HG03095 (cell line): Measurements from ENCODE around the gene DOK6.

Source experiments
- ATAC-seq: cut with Tn5 transposase; IDR thresholded peaks from one replicate; pipeline ENCODE4 v1.9.1; 2021; ENCODE audit warnings: moderate library complexity; ENCODE audit not compliant: unreplicated experiment

DOK6 gene

DNA sequence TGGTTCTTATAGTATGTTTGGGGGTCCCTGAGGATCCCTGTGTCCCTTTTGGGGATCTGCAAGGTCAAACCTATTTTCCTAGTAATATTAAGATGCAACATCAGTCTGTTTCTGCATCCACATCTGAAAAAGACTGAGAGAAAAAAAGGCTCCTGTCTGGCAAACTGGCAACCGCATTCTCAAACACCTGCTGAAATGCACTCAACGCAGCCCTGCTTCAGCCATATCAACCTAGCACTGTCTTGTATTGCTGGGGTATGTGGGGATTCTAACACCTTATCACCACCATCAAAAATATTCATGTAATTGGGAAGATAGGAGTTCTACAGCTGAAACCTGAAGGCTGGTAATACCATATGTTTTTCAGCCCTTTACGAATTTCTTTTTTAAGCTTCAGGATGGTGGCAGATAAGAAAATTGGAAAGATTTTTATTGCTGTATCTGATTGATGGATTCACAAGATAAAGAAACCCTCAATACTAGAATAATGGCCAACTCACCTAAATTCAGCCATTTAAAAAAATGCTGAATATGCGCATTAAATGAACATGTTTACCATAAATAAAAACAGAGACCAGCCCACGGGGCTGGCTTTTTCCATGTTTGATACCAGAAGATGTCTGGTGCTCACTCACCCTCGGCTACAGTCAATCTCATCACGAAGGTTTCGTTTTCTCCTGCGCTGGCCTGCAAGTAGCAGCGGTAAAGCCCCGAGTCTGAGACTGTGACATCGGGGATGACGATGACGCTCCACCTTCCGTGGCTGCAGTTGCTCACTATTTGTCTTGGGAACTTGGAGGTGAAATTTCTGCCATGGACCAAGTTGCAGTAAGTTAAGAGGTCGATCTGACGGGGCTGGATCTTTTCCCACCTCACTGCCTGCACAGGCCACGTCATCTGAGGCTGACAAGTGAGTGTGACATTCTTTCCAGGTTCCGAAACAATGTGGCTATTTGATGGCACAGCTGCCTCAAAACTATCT is 494.7 kb downstream of the DOK6 start:
- peak; percentile 29 for ATAC-seq

DNA sequence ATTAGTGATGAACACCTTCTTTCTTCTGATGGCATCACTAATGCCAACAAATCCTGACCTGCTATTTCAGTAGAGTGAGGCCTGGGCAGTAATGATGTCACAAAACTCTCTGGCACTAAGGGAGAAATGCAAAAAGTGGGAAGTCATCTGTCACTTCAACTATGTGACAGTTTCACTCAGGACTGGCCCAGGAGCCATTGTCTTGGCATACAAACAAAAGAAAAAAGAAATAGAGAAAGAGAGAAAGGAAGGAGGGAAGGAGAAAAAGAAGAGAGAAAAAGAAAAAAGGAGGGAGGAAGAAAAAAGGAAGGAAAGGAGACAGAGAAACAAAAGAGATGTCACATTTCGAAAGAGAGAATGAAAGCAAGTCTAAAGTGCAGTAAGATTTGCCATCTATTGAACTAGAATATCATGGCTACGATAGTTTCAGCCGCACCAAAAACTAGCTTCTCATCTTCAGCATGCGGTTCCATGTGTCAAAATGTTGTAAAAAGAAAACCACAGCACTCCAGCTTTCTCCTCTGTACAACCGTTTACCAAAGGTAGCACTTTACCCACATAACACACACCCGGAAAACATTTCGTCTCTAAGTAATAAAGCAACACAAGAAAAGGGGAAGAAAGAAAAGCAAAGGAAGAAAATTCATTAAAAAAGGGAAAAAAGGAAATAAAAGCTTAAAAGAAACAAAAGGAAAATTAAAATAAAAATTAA is 496.9 kb downstream of the DOK6 start:
- ATAC-seq: peak; percentile 34

DNA sequence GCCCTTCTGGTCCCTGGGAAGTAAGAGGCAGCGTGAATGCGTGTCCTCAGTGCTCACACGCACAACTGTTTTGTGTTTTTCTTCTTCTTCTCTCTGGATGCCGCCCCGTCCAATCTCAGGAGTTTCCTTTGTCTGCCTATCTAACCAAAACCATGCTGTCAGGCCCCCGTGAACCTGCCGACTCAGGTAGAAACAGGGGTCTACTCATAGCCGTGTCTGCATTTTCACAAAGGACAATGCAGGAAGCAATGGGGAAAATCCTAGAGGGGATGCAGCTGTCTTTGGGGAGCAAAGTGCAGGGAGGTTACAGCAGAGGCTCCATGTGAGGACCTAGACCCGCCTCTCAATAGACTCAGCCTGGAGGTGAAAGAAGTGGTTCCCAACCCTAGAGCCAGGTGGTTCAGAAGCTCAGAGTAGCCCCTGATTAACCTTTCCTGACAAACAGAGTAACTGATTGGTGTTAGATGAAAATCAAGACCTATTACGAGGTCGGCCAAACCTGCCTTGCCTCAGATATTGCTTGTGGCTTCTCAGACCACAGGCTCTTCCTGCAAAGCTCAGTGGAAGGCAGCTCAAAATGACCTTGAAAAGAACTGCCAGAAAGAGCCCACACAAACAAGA is 497.7 kb downstream of the DOK6 start:
- peak; percentile 35 for ATAC-seq
